CD14-positive monocyte (primary cell): ENCODE results near the gene GTF2F1. TPM values are rescaled to one million over a fixed set of nuclear protein-coding genes. Genes with fewer than 3 reads are reported as not detected.

ENCODE experiments used
- DNase-seq, 3 donors: peaks; one replicate each; pipeline ENCODE4 v3.0.0-alpha.2; 2011 to 2022
- H2AFZ ChIP-seq: 2 replicates; pipeline ENCODE4 v1.6.0; 2012; ENCODE audit warnings: mild to moderate bottlenecking, low read depth, low read length, inconsistent platforms; ENCODE audit not compliant: insufficient read depth, poor library complexity, severe bottlenecking
- H3K27ac ChIP-seq, 2 donors: 1 replicate in 1 of 2; 2 replicates in 1 of 2; pipeline ENCODE4 v1.5.1; 2012 to 2013; ENCODE audit warnings: low read length in 2 of 2, control low read depth in 1 of 2, inconsistent platforms in 1 of 2, low read depth in 1 of 2, mild to moderate bottlenecking in 1 of 2
- H3K27me3 ChIP-seq, 2 donors: one replicate each; pipeline versions ENCODE4 v1.6.0 to v1.6.1; 2011 to 2013; ENCODE audit warnings: low read length in 2 of 2; ENCODE audit not compliant: control insufficient read depth in 2 of 2, insufficient read depth in 2 of 2
- H3K36me3 ChIP-seq, 2 donors: replicated peaks in 1 of 2; 1 replicate in 1 of 2; 2 replicates in 1 of 2; pipeline versions ENCODE4 v1.5.1 to v1.6.1; 2012 to 2013; ENCODE audit warnings: low read length in 2 of 2, control low read depth in 1 of 2, inconsistent platforms in 1 of 2, mild to moderate bottlenecking in 1 of 2; ENCODE audit not compliant: insufficient read depth in 2 of 2, control insufficient read depth in 1 of 2
- H3K4me1 ChIP-seq, 2 donors: 1 replicate in 1 of 2; 2 replicates in 1 of 2; pipeline versions ENCODE4 v1.5.1 to v1.6.1; 2012 to 2013; ENCODE audit warnings: low read length in 2 of 2, control low read depth in 1 of 2, inconsistent platforms in 1 of 2, mild to moderate bottlenecking in 1 of 2, moderate library complexity in 1 of 2; ENCODE audit not compliant: insufficient read depth in 2 of 2, control insufficient read depth in 1 of 2
- H3K4me2 ChIP-seq: replicated peaks from 2 replicates; pipeline ENCODE3; 2012; ENCODE audit warnings: low read length, moderate library complexity, mild to moderate bottlenecking; ENCODE audit not compliant: poor library complexity, severe bottlenecking; ENCODE audit errors: extremely low read depth
- H3K4me3 ChIP-seq, 3 experiments: fragments of 200-600 bp in 1 of 3; sonication (generic) in 1 of 3; replicated peaks in 1 of 3; 1 replicate in 2 of 3; 2 replicates in 1 of 3; pipeline ENCODE4 v1.5.1; 2011 to 2013; ENCODE audit warnings: low read length in 3 of 3, mild to moderate bottlenecking in 3 of 3, control low read depth in 2 of 3, low read depth in 2 of 3, inconsistent platforms in 1 of 3, moderate library complexity in 1 of 3
- H3K79me2 ChIP-seq: 2 replicates; pipeline ENCODE4 v1.6.0; 2012; ENCODE audit warnings: mild to moderate bottlenecking, control low read depth, inconsistent platforms, low read length, moderate library complexity; ENCODE audit not compliant: insufficient read depth
- H3K9ac ChIP-seq: 2 replicates; pipeline ENCODE4 v1.6.0; 2017; ENCODE audit warnings: low read length, mild to moderate bottlenecking; ENCODE audit not compliant: insufficient read depth, poor library complexity, severe bottlenecking
- H3K9me3 ChIP-seq, 2 donors: replicated peaks in 1 of 2; 1 replicate in 1 of 2; 2 replicates in 1 of 2; pipeline versions ENCODE4 v1.5.1 to v1.6.1; 2012 to 2013; ENCODE audit warnings: low read length in 2 of 2, control low read depth in 1 of 2; ENCODE audit not compliant: control insufficient read depth in 1 of 2, insufficient read depth in 1 of 2
- H4K20me1 ChIP-seq: 2 replicates; pipeline ENCODE4 v1.6.0; 2012; ENCODE audit warnings: mild to moderate bottlenecking, low read length, control low read depth, moderate library complexity; ENCODE audit not compliant: insufficient read depth
- H3K27ac Mint-ChIP-seq, 7 donors: one replicate each; pipeline ENCODE4 v1.8.0; 2020; ENCODE audit warnings: mild to moderate bottlenecking in 7 of 7, mixed read lengths in 7 of 7, moderate library complexity in 6 of 7, inconsistent platforms in 2 of 7
- H3K27me3 Mint-ChIP-seq, 3 donors: one replicate each; pipeline ENCODE4 v1.8.0; 2021 to 2022; ENCODE audit warnings: low read depth in 3 of 3, mild to moderate bottlenecking in 3 of 3, mixed read lengths in 3 of 3, moderate library complexity in 3 of 3, inconsistent platforms in 1 of 3
- H3K36me3 Mint-ChIP-seq, 2 donors: one replicate each; pipeline ENCODE4 v1.8.0; 2020; ENCODE audit warnings: mixed read lengths in 2 of 2, inconsistent platforms in 1 of 2, mild to moderate bottlenecking in 1 of 2
- H3K4me1 Mint-ChIP-seq: one replicate; pipeline ENCODE4 v1.8.0; 2020; ENCODE audit warnings: mild to moderate bottlenecking, mixed read lengths
- H3K4me3 Mint-ChIP-seq, 2 donors: one replicate each; pipeline ENCODE4 v1.8.0; 2020; ENCODE audit warnings: mild to moderate bottlenecking in 2 of 2, mixed read lengths in 2 of 2, moderate library complexity in 1 of 2
- H3K9me3 Mint-ChIP-seq, 7 donors: one replicate each; pipeline ENCODE4 v1.8.0; 2020 to 2022; ENCODE audit warnings: mixed read lengths in 7 of 7, mild to moderate bottlenecking in 6 of 7, moderate library complexity in 6 of 7, inconsistent platforms in 2 of 7
- CTCF ChIP-seq: fragments of 200-600 bp; IDR thresholded peaks from one replicate; pipeline ENCODE4 v1.8.0; 2022; ENCODE audit warnings: antibody characterized with exemption, mild to moderate bottlenecking
- WGBS: methylation state at CpG from one replicate; pipeline ENCODE4 v1.1.5; 2013; ENCODE audit warnings: missing lambda C conversion rate; ENCODE audit not compliant: insufficient coverage; 5-methylcytosine and 5-hydroxymethylcytosine counted together
- intact Hi-C, 2 donors: fragments of 100-400 bp; cut with micrococcal nuclease; formaldehyde crosslinking; loops; one replicate each; pipeline versions ENCODE4 v1.15.0 to v1.15.1; 2023
- polyA plus RNA-seq, 3 donors: library from polyadenylated mRNA; depleted of rRNA in 1 of 3; unstranded in 2 of 3; stranded (reverse) in 1 of 3; fragments of 300-500 nt in 2 of 3; fragments of >200 nt in 1 of 3; fragmentation: Illumina TruSeq in 2 of 3; gene quantifications; 1 replicate in 2 of 3; 2 replicates in 1 of 3; pipeline ENCODE4 v1.2.3, GENCODE V29; 2012 to 2021

The GTF2F1 gene
- polyA plus RNA-seq, 3 donors = 9.4 to 46.4 (median 13.2) TPM

- WGBS = 97% methylated on average over 5 of the region's 6 CpGs
- intact Hi-C loops = loop anchor here (10.0 kb wide), 2 partner anchors 47 to 693 kb away; partner anchors contain the start of genes HSD11B1L (in 1 of the 2), KHSRP (in 1 of the 2) and MICOS13 (in 1 of the 2)
These were observed 14.9 kb downstream of the GTF2F1 start for GRCh38 chr19:6378041-6378440.

GRCh38 chr19:6376512-6377190 is 16.3 kb downstream of the GTF2F1 start:
- no peak for DNase-seq

More at GRCh38 chr19:6378041-6378440, 14.9 kb downstream of the GTF2F1 start:
- H3K27me3 Mint-ChIP-seq = peaks cover 0 to 2% (median 0%) of the 10 kb centered on the region in 3 donors
- Histone ChIP-seq H3K27me3 (no peaks in the 10 kb centered on the region), H3K4me2 (no peak overlapping the region), H3K79me2 (no peaks in the 10 kb centered on the region), H3K4me1 (peaks cover 6 to 7% of the 10 kb centered on the region in 2 donors), H2AFZ (no peak overlapping the region), H3K27ac (no peak overlapping the region), H3K36me3 (peaks cover 41 to 57% of the 10 kb centered on the region in 2 donors), H3K4me3 (no peak overlapping the region), H3K9me3 (no peaks in the 10 kb centered on the region), H4K20me1 (no peaks in the 10 kb centered on the region), H3K9ac (no peak overlapping the region)
- H3K4me1 Mint-ChIP-seq = peaks cover 6% of the 10 kb centered on the region
- peaks cover 0 to 12% (median 3%) of the 10 kb centered on the region in 7 donors for H3K9me3 Mint-ChIP-seq
- no peak overlapping the region for H3K4me3 Mint-ChIP-seq
- peaks cover 44 to 62% of the 10 kb centered on the region in 2 donors for H3K36me3 Mint-ChIP-seq
- TF ChIP-seq CTCF = no peak
- no peak for DNase-seq
- no peak overlapping the region for H3K27ac Mint-ChIP-seq

More at GRCh38 chr19:6376512-6377190, 16.3 kb downstream of the GTF2F1 start:
- no peaks in the 10 kb centered on the region for H3K9me3 ChIP-seq
- no peak overlapping the region for H3K9ac ChIP-seq
- no peak overlapping the region for H3K27ac ChIP-seq
- H3K79me2 ChIP-seq = no peaks in the 10 kb centered on the region
- Mint-ChIP-seq H3K27me3 (peaks cover 0 to 2% (median 1%) of the 10 kb centered on the region in 3 donors), H3K36me3 (peaks cover 34 to 48% of the 10 kb centered on the region in 2 donors), H3K4me1 (peaks cover 12% of the 10 kb centered on the region), H3K9me3 (peaks cover 0 to 10% (median 2%) of the 10 kb centered on the region in 7 donors), H3K27ac (peak overlapping the region in 2 of 7 donors; percentile 5 to 35), H3K4me3 (no peak overlapping the region)
- no peak overlapping the region for H3K4me2 ChIP-seq
- H3K4me3 ChIP-seq = no peak overlapping the region
- WGBS = 93% methylated on average over 5 of the region's 19 CpGs
- H3K36me3 ChIP-seq = peaks cover 29 to 43% of the 10 kb centered on the region in 2 donors
- intact Hi-C loops = loop anchor here (10.0 kb wide), 2 partner anchors 48 to 692 kb away; partner anchors contain the start of genes HSD11B1L (in 1 of the 2), KHSRP (in 1 of the 2) and MICOS13 (in 1 of the 2)
- H3K27me3 ChIP-seq = no peaks in the 10 kb centered on the region
- H2AFZ ChIP-seq = no peak overlapping the region
- peaks cover 11 to 14% of the 10 kb centered on the region in 2 donors for H3K4me1 ChIP-seq
- no peak for TF ChIP-seq CTCF
- H4K20me1 ChIP-seq = no peaks in the 10 kb centered on the region
